Measurements from ENCODE around the gene ODAD4.

The ODAD4 gene

GRCh38 chr17:41972571-41973407 is 42.4 kb downstream of the ODAD4 start:
- no peak for DNase-seq

- no peak for DNase-seq
Observed at GRCh38 chr17:41973408-41973811, 43.0 kb downstream of the ODAD4 start.

- DNase-seq: no peak
Observed at GRCh38 chr17:41974031-41974430, 43.6 kb downstream of the ODAD4 start.

- DNase-seq: no peak
Observed at GRCh38 chr17:41974658-41975057, 44.2 kb downstream of the ODAD4 start.

GRCh38 chr17:41975099-41976083 is 45.0 kb downstream of the ODAD4 start:
- no peak for DNase-seq

- no peak for DNase-seq
Observed at GRCh38 chr17:41976142-41976768, 45.8 kb downstream of the ODAD4 start.

- no peak for DNase-seq
Observed at GRCh38 chr17:41977991-41978390, 47.6 kb downstream of the ODAD4 start.

GRCh38 chr17:41982026-41982760 is 51.8 kb downstream of the ODAD4 start:
- no peak for DNase-seq

- DNase-seq: no peak
Observed at GRCh38 chr17:41984454-41984853, 54.0 kb downstream of the ODAD4 start.

GRCh38 chr17:41985919-41986318 is 55.5 kb downstream of the ODAD4 start:
- DNase-seq: no peak

GRCh38 chr17:41986634-41987033 is 56.2 kb downstream of the ODAD4 start:
- DNase-seq: no peak

- DNase-seq: peak; percentile 69
Observed at GRCh38 chr17:41987642-41988041, 57.2 kb downstream of the ODAD4 start.

- no peak for DNase-seq
Observed at GRCh38 chr17:41988418-41988817, 58.0 kb downstream of the ODAD4 start.

GRCh38 chr17:41989702-41990419 is 59.4 kb downstream of the ODAD4 start:
- DNase-seq: no peak

- no peak for DNase-seq
Observed at GRCh38 chr17:41992576-41992975, 62.2 kb downstream of the ODAD4 start.

GRCh38 chr17:41996855-41997164 is 66.4 kb downstream of the ODAD4 start:
- no peak for DNase-seq

GRCh38 chr17:41998497-41998896 is 68.1 kb downstream of the ODAD4 start:
- DNase-seq: no peak

- DNase-seq: no peak
Observed at GRCh38 chr17:42000413-42001133, 70.2 kb downstream of the ODAD4 start.

- no peak for DNase-seq
Observed at GRCh38 chr17:42001729-42002128, 71.3 kb downstream of the ODAD4 start.

- DNase-seq: no peak
Observed at GRCh38 chr17:42002175-42002791, 71.9 kb downstream of the ODAD4 start.

- no peak for DNase-seq
Observed at GRCh38 chr17:42002792-42003301, 72.4 kb downstream of the ODAD4 start.

All from NCI-H187 treated with DMSO at 0.1 percent for 48 hours (cell line).